Fibroblast of peridontal ligament (primary cell): ENCODE data around the gene GSC.
A peak's percentile ranks its signal among the peaks of the same experiment; 100 is the strongest.
"Not testable (repeated sequence)": the region's sequence is repeated elsewhere in the genome, so short reads cannot be mapped to it uniquely, and the experiment has no call there.

Experiments used
- DNase-seq: peaks from one replicate; pipeline ENCODE4 v3.0.0-alpha.2; 2010; ENCODE audit errors: extremely low read depth

The GSC gene

DNA sequence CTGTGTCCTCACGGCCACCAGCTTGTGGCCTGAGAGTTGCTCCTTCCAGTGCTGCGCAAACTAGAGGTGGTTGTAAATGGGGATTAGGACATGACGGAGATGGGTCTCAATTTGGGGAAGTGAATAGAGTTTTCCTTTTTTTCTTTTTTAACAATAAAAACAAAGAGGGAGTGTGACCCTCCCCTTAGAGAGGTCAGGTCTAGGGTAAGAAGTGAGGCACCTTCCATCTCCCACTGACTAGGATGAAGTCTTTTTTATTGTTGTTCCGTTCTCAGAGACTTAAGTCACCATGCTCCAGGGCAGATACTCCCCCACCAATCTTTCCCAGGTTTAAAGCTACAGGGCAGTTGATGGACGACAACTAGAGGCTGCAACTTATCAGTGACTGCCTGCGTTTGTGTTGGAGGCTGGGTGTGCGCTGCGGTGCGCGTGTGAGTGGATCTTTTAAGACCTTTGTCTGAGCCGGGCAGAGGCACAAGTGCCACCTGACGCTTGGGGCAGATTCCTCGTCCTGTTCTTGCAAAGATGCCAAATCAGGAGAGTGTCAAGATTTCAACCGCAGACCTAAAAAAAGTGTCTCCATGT is 2.1 kb upstream of the GSC start:
- DNase-seq: no peak

DNA sequence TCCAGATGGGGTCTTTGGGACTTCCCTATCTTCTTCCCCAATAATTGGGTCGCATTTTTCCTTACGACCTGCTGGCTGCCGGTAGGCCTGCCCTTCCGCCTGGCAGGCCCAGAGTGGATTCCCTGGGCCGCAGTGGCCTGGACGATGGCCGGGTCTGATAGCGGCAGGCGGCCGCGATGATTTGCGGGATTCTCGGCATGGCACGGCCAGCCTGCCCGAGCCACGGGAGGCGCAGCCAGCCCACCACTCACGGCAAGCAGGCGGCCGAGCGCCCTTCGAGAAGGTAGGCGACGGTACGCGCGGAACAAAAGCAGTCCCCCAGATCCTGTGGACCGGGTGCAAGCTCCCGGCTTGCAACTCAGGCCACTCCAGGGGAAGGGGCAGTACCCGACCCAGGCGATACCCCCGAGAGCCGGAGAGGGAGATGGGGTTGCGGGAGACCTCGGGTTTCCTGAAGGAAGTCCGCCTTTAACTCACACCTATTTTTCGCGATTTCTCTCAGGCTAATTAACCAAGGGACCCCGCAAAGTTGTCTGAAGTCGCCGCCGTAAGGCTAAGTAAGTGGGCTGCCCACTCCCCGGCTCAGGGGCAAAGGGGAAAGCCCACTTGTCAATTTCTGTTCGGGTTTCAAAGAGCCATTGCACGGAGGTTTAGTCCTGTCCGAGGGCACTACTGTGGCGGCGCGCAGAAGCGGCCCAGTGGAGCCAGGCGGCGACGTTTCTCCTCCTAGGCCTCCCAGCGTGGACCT is 1.4 kb upstream of the GSC start:
- DNase-seq: no peak

DNA sequence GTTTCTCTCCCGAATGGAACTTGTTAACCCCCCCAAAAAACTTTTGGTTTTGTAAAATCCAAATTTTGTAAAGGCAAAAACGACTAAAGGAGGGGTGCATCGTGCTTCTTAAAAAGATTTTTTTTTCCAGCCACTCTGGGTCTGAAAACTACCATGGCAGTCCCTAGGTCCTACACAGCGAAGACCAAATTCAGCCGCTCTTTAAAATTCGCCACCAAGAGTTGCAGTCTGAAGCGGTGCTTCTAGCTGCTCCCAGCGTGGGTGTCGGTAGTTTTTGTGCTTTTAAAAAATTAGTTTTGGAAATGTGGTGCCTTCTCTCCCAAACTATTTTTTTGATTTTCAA is 873 bp upstream of the GSC start:
- no peak for DNase-seq

DNA sequence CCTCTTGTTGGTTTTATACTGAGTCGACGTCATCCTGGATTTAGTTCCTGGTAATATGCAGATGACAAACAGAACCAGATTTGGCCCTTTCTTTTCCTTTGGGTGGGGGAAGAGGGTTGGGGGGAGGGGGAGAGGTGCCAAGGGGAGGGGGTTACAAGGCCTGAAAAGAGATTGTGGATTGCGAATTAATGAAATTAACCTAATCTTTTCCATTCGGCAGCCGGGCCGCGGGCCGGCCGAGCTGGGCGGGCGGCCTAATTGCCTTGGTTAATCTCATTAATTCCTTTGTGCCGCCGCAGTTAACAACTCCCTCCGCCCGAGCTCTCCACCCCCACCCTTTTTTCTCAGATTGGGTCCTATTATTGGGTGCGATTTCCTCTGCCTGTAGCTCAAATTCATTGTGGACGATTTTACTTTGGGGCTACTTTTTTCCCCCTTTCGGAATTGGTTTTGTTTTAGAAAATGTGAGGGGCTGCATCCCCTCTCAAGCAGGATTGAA is 387 bp upstream of the GSC start:
- DNase-seq: peak; percentile 77

DNA sequence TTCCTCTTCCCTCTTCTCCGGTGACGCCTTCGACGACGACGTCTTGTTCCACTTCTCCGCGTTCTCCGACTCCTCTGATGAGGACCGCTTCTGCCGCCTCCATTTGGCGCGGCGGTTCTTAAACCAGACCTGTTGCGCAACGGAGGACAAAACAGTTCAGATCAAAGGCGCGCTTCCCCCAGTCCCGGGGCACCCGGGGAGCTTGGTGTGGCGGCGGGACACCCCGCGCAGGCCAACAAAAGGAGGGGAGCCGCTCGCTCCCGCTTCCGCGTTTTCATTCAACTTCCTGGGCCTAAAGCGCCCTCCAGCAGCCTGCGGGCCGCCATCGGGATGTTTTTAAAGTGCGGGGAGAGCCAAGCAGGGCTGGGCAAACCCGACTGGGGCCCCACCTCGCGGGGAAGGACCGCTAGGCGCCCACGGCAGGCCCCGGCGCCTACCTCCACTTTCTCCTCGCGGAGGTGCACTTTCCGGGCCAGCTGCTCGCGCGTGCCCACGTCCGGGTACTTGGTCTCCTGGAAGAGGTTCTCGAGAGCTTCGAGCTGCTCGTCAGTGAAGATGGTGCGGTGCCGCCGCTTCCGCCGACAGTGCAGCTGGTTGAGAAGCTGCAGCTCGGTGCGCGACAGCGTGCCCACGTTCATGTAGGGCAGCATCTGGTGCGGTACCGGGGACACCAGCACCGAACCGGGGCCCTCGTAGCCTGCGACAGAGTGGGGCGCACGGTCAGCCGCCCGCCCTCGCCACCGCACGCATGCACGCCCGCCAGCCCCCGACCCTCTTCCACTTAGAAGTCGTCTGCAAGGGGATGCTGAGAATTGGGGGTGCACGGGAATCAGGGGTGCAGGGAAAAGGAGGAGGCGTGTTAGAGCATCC is 1.2 kb downstream of the GSC start:
- peak; percentile 13 for DNase-seq

DNA sequence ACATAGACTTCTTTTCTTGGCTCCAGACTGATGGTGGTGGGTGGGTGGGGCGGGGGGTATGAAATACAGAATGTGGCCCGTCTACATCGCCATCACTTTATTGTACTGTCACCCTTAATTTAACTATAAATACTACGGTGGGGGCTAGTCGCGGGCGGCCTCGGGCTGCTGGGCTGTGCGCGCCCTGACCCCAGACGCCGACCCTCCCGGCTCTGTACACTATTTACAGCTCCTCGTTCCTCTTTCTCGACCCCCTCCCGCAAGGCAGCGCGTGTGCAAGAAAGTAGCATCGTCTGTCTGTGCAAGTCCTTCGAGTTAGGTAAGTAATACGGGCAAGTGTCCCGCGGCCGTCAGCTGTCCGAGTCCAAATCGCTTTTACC is 1.8 kb downstream of the GSC start:
- no peak for DNase-seq

DNA sequence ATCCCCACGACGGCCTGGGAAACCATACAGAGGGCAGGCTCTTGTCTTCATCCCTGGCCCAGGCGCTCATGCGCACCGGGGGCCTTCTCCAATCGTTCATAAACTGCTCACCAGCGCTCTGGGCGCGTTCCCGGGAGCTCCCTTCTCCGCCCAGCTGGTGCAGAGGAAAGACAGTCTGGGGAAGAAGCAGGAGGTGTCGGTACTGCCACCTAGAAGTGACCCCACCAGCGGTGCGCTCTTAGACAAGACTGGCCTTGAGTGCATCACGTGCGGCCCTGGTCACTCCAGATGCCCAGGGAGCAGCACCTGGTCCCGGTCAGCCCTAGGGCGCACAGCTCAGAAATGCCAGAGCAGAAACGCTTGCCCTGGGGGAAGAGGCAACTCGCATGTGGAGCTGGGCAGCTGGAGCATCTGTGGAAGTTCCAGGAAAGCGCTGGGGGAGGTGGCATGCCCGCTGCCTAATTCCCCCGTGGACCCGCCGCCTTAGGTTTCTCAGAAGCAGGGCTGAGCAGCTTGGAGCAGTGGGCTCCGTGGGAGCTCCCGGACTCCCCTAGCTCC is 2.5 kb downstream of the GSC start:
- no peak for DNase-seq

DNA sequence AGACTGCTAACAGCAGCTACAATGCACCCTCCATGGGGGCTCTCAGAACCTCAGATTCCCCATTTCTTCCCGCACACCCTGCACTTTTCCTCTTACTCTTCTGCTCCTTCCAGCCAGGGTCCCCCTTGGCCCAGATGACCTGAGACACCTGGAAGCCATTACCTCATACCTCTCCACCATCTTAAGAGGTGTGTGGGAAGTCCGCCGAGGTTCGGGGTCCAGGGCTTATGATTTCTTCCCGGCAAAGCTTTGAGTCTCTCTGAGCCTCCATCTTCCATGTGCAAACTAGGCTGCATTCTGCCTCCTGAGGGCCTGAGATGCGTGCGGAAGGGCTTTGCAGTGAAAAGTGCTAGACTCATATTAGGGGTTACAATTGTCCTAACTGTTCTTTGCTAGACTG is 5.3 kb downstream of the GSC start:
- no peak for DNase-seq

DNA sequence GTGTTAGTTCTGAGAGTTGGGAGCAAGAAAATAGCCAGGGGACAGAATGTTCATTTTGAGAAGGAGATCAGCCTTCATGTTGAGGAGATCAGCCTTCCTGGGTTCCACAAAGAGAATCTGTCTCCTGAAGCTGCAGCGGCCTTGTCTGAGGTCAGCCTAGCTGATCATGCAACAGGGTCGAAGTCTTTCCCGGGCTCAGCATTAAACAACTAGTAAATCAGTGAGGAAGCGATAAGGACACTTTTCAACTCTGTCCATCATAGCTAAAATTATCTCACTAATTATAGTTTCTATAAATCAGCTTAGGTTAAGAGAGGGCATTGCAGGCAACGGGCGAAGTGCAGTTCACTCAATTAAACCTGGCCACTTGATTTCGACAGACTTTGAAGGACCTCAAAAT is 7.5 kb downstream of the GSC start:
- DNase-seq: no peak

DNA sequence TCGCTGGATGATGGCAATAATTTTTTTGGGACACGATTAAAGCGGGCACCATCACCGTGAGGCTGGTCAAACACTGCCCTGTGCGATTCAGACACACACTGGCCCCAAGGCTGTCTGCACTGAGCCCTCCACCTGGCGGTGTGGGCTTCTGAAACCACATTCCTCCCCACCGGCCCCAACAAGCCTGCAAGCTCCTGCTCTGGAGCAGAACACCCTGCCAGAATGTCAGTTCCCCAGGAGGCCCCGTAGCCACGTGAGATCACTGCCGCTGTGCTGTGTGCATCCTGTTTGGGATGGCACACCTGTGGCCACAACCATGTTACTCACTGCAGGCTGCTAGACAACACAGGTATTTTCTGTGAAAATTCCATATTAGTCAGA is 7.9 kb downstream of the GSC start:
- no peak for DNase-seq

DNA sequence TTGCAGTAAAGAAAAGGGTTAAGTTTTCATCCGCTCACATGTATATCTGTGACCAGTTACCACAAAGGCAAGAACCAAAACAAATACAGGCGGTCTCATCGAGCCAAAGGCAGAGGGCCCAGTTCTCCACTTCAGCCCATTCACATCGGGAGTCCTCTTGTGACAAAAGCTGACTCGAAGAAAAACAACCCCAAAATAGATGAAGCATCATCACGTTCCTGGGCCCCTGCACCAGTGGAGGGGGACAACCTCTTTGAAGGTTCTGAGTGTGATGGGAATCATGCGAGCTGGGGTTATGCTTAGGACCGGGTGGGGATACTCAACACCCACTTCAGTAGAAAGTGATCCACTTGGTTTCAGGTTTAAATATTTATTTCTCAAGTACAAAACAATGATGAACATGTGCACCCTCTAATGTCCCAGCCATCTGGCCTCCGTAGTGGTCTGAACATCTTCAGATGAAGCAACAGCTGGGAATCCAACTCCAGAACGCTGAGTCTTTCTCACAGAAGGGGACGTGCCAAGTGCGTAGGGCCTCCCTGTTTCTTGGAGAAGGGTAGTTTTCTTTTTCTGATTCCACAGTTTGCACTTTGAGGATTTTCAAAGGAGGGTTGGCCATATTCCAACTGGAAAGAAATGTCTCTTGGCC is 8.4 kb downstream of the GSC start:
- no peak for DNase-seq

DNA sequence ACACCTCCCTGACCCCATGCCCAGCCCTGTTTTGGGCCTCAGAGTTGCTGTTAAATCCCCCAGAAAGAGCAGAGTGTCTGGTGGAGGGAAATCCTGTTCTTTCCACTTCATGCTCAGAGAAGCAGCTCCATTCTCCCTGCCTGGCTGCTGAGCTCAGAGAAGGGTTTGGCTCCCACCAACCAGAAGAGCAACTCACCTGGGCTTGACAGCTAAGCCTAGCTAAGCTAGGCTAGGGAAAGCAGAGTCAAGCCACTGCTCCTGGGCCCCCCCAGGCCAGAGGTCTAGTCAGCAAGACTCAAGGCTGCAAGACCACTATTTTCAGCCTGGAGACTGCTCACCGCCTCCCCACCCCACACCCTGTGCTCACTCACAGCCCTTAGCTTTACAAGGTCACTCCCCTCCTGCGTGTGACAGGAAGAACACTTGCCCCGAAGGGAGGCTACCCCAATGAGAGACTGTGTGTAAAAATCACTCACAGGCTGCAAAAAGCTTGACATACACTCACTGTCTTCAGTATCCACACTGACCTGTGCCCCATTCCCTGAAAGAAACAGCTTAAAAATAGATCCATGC is 13.5 kb downstream of the GSC start:
- no peak for DNase-seq

DNA sequence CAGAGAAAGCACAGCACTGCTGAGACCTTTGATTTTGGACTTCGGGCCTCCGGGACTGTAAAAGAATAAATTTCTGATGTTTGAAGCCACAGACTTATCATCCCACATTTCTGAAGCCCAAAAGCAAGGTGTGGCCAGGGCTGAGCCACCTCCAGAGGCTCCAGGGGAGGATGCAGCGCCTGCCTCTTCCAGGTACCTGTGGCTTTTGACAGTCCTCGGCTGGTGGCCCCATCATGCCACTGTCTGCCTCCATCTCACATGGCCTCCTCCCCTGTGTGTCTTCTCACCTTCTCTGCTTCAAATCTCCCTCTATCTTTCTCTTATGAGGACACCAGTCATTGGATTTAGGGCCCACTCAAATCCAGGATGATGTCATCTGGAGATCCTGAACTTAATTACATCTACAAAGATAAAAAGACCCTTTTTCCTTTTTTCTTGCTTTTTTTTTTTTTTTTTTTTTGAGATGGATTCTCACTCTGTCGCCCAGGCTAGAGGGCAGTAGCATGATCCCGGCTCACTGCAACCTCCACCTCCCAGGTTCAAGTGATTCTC is 15.4 kb downstream of the GSC start:
- no peak for DNase-seq

DNA sequence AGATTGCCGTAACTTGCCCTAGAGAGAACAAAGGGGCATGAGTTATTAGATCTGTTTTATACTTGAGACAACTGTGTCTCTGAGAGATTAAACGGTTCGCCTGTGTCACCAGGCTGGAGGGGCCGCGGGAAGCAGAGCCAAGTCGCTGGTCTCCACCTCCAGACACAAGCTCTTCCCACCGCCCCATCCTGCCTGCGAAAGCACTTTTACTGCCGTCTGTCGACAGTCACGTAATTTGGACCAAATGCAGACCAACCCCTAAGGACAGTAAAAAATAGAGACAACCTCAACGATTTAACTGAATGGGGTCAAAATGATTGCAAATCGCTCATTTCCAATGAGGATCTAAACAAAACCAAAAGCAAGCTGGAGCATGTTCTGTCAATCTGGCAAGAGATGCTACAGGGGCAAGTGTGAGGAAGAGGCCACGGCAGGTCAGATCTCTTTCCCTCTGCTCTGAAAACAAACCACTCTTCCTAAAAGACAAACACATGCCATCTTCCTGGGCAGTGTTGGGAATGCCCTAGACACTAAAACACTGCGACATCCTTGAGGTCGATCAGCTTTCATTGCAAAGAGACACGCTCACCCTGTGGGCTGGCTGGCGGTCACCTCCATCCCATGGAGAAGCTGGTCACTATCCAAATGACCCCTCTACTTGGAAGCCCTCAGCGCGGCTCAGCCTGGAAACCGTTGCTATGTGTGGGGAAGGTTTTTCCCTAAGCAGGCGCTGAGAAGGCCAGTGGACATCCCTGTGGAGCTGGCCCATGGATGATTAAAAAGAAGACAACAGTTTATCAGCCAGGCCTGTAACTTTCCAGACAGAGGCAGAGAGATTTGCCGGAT is 17.1 kb downstream of the GSC start:
- no peak for DNase-seq

DNA sequence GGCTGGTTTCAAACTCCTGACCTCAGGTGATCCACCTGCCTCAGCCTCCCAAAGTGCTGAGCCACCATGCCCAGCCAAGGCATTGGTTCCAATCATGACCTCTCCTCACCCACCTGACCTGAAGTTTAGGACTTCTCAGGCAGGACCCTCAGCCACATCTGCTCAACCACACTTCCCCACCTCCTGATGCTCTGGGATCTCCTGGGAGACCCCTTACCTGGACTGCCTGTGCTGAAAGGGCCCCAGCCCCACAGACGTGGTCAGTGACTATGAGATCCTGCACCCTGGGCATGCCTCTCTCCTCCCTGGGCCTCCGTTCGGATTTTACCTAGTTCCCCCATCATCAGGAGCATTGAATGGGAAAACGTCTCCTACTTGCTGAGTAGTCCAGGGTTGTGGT is 18.0 kb downstream of the GSC start:
- DNase-seq: no peak

DNA sequence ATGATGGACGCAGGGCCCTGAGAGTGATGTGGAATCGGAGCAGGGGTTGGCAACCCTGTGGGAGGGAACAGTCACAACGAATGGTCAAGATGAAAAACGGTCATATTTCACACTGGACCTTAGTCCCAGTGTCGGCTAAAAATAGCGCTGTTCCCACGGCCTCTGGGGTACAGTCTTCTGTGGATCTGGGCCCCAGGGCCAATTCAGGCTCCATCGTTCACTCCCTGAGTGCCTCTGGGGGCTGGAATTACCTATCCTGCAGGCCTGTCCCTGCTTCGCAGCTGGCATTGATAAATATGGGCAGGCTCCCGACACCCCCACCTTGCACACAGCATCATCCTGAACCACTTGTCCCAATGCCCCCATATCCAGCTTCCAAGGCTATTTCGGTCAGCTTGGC is 18.6 kb downstream of the GSC start:
- DNase-seq: no peak

DNA sequence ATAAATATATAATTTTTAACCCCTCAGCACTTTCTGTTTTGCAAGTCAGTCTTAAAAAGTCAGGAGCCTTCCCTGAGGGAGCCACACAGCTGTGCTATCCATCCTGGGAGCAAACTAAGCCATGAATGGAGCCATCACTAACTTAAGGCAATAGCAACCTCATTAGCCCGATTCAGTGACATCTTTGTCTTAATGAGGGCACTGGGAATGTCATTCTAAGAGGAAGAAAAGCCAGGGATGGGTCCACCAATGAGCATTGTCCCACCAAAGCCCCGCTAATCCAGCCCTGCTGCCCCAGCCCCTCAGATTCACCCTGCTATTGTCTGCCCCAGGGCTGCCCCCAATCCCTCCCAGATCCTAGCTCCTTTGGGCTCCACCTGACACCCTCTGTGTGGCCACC is 19.5 kb downstream of the GSC start:
- DNase-seq: no peak

DNA sequence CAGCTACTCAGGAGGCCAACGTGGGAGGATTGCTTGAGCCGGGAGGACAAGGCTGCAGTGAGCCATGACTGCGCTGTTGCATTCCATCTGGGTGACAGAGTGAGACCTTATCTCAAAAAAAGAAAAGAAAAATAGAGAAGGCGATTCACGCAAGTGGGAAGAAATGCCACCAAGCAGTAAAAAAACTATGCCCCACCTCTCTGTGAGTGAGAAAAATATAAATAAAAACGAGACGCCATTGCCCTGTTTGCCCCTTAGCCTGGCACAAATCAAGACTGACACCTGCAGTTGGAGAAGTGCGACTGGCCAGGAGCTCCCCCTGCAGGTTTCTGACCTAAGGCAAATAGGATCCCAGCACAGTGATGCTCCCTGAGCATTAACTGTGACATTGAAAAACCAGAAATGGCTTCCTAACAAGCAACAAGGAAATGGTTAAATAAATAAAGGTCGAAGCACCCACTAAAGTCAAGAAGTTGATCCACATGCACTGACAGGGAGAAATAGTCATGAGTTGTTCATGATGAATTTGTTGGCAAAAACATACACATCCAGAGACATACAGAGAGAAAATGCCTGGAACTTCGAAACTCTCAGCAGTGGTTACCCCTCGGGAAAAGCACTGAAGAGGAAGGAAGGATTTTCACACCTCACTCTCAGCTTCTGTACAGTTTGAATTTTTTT is 21.1 kb downstream of the GSC start:
- DNase-seq: no peak

DNA sequence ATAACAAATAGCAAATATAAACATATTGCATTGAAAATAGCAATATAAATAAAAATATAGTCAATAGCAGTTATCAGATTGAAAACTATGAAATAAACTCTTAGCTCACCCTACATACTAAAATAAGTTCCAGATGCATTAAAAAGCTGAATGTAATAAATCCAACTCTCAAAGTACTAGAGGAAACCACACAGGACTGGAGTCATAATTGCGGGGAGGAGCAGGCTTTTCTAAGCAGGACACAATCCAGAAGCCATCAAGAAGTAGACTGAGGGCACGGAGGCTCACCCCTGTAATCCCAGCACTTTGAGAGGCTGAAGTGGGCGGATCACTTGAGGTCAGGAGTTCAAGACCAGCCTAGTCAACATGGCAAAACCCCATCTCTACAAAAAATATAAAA is 22.2 kb downstream of the GSC start:
- DNase-seq: peak; percentile 8

DNA sequence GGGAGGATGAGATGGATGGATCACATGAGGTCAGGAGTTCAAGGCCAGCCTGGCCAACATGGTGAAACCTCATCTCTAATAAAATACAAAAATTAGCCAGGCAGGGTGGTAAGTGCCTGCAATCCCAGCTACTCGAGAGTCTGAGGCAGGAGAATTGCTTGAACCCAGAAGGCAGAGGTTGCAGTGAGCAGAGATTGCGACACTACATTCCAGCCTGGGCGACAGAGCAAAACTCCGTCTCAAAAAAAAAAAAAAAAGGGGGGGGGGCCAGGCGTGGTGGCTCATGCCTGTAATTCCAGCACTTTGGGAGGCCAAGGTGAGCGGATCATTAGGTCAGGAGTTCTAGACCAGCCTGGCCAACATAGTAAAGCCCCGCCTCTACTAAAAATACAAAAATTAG is 22.8 kb downstream of the GSC start:
- DNase-seq: not testable (repeated sequence)
